GM10847 (cell line): ENCODE data around the gene EFCAB6.

Experiments used
- POLR2A ChIP-seq: IDR thresholded peaks from 2 replicates; pipeline ENCODE4 v1.6.1; 2011; ENCODE audit not compliant: insufficient read length; ENCODE audit errors: extremely low read depth

The EFCAB6 gene

DNA sequence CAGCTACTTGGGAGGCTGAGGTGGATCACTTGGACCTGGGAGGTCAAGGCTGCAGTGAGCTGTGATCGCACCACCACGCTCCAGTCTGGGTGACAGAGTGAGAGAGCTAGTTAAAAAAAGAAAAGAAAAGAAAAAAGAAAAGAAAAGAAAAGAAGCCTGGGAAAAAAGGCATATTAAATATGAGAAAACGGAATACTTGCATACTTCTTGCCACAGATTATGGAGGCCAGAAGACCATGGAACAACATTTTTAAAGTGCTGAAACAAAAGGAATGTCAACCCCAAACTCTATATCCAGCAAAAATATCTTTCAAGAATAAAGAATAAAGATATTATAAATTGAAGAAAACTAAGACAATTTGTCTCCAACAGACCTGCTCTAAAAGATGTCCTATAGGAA is 191.9 kb downstream of the EFCAB6 start:
- TF ChIP-seq POLR2A = no peak

GRCh38 chr22:43618517-43618916 is 193.6 kb downstream of the EFCAB6 start:
- no peak for TF ChIP-seq POLR2A

- no peak for TF ChIP-seq POLR2A
Observed at GRCh38 chr22:43616645-43617044, 195.5 kb downstream of the EFCAB6 start.

DNA sequence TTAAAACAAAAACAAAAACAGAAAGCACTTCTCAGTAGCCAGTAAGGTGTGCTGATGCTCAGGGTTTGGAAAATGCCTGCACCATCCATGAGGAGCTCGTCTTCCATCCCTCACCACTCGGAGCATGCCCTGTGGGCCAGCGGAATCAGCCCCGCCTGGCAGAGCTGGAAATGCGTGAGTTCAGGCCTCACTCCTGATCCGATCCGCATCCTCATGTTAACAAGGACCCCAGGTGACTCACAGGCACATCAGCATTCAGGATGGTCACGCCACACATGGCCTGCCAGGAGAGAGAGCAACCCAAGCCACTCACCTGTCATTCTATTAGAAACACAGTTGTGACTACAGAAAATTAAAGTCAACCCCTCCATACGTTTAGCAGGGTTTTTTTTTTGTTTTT is 211.8 kb downstream of the EFCAB6 start:
- no peak for TF ChIP-seq POLR2A

DNA sequence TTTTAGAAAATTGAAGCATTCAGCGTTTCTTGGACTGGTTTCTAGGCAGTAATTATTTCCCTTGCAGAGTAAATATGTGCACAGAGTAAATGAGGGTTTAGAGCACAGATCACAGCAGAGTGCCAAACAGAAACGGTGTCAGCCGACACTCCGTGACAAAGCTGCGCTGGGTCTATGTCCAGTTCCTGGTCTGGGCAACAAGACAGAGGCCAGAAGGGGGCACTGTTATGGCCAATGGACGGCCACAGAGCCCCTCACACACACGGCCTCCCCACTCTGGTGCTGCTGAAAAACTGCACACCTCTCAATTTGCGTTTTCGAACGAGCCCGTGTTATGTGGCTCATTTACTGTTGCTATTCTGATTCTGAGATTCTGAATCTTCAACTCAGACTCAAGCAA is 219.6 kb downstream of the EFCAB6 start:
- TF ChIP-seq POLR2A = no peak

DNA sequence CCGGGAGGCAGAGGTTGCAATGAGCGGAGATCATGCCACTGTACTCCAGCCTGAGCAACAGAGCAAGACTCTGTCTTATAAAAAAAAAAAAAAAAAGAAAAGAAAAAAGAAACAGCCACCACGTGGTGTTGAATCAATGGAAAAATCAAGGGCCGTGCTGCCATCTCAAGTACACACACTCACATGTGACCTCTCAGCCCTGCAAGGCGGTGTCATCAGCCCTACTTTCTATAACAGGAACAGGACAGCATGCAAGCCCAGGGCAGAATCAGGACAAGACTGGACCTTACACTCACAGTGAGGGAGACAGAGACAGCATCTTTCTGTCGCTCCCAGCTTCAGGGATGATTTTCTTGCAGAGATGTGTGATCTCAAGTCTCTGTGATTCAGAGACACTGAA is 220.7 kb downstream of the EFCAB6 start:
- TF ChIP-seq POLR2A = no peak

GRCh38 chr22:43587574-43587973 is 224.5 kb downstream of the EFCAB6 start:
- no peak for TF ChIP-seq POLR2A

- TF ChIP-seq POLR2A = no peak
Observed at GRCh38 chr22:43583501-43583900, 228.6 kb downstream of the EFCAB6 start.

GRCh38 chr22:43582394-43582793 is 229.7 kb downstream of the EFCAB6 start:
- no peak for TF ChIP-seq POLR2A

DNA sequence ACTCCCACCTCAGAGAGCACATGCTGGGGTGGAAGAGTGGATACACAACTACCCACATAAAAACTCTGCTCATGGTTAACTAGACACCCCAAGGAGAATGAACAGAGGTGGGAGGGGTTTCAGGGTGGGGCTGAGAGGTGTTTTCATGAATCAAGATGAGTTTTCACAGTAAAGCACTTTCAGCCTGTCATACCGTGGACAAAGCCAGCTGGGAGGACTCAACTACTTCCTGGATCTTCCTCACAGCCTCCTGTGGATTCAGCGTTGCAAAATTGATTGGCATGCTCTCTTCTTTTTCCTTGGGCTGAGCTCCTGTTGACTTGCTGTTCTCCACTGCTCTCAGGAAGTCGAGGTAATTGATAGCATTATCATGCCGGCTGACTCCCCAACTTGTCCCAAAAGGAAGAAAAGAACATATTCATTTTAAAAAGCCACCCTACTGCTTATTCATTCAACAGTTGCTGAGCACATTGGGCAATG is 231.8 kb downstream of the EFCAB6 start:
- TF ChIP-seq POLR2A = no peak

DNA sequence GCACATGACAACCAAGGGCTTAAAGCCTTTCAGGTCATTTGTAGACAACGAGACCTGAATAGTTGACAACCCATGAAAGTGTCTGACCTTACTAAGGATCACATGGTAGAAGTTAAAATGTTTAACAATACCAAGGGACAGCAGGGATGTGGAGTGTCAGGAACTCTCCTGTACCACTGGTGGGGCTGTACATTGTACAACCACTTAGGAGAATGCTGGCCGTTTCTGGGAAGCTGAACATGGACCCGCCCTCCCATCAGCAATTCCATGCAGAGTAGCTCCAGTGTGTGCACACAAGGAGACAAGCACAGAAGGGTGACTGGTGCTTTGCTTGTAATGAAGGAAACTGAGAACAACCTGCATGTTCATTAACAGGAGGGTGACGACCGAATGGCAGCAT is 237.4 kb downstream of the EFCAB6 start:
- TF ChIP-seq POLR2A = no peak

GRCh38 chr22:43572710-43573109 is 239.4 kb downstream of the EFCAB6 start:
- no peak for TF ChIP-seq POLR2A

DNA sequence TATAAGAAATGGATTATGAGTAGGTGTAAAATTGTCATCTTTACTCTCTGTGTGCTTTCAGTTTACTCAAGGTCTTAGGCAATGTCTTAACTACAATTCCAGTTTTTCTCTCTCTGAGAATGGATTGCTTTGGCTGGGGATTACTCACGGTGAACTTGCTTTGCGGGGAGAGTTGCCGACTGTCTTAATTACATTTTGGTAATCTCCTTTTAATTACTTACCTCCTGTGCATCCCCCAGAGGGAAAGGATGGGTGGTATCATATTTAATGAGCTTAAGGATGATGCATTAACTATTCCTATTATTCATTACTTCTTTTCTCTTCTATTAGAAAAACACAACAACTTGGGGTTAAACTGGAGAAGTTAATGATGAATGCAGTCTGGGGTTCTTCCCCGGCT is 240.9 kb downstream of the EFCAB6 start:
- TF ChIP-seq POLR2A = no peak

GRCh38 chr22:43570531-43571165 is 241.5 kb downstream of the EFCAB6 start:
- no peak for TF ChIP-seq POLR2A

GRCh38 chr22:43569111-43569510 is 243.0 kb downstream of the EFCAB6 start:
- TF ChIP-seq POLR2A = no peak

GRCh38 chr22:43567691-43568324 is 244.3 kb downstream of the EFCAB6 start:
- no peak for TF ChIP-seq POLR2A
